Mesodermal cell (in vitro differentiated cells): ENCODE results near the gene CTRB1.
A peak's percentile ranks its signal among the peaks of the same experiment; 100 is the strongest.
"Not testable (repeated sequence)": the region's sequence is repeated elsewhere in the genome, so short reads cannot be mapped to it uniquely, and the experiment has no call there.

Source experiments
- H3K27ac ChIP-seq: 2 replicates; pipeline ENCODE4 v1.7.0; 2013; ENCODE audit warnings: mild to moderate bottlenecking, low read depth, low read length, moderate library complexity; ENCODE audit not compliant: severe bottlenecking
- H3K36me3 ChIP-seq: 2 replicates; pipeline ENCODE4 v1.7.1; 2013; ENCODE audit warnings: mild to moderate bottlenecking, low read length, moderate library complexity; ENCODE audit not compliant: control insufficient read depth, insufficient read depth
- H3K4me1 ChIP-seq: one replicate; pipeline ENCODE4 v1.7.1; 2013; ENCODE audit warnings: mild to moderate bottlenecking, low read length; ENCODE audit not compliant: insufficient read depth, control insufficient read depth, poor library complexity, severe bottlenecking
- H3K4me3 ChIP-seq: 2 replicates; pipeline ENCODE4 v1.7.0; 2013; ENCODE audit warnings: low read length, control low read depth, mild to moderate bottlenecking; ENCODE audit not compliant: insufficient read depth, poor library complexity, severe bottlenecking; ENCODE audit errors: extremely low read depth
- H3K9me3 ChIP-seq: 2 replicates; pipeline ENCODE4 v1.7.1; 2013; ENCODE audit warnings: mild to moderate bottlenecking, low read length, moderate library complexity; ENCODE audit not compliant: control insufficient read depth
- WGBS, 2 experiments: methylation state at CpG; one replicate each; pipeline ENCODE4 v1.1.5; 2013; ENCODE audit warnings: missing lambda C conversion rate in 2 of 2; ENCODE audit not compliant: insufficient coverage in 2 of 2; 5-methylcytosine and 5-hydroxymethylcytosine counted together

The CTRB1 gene

GRCh38 chr16:75236232-75236631 is 17.4 kb downstream of the CTRB1 start:
- peaks cover 89% of the 10 kb centered on the region for H3K36me3 ChIP-seq
- H3K4me1 ChIP-seq, result peaks cover 43% of the 10 kb centered on the region
- H3K27ac ChIP-seq, result peak overlapping the region; percentile 10
- 96 to 100% methylated on average over 5 to 7 of the region's 7 CpGs for WGBS, 2 experiments
- H3K9me3 ChIP-seq, result no peaks in the 10 kb centered on the region
- no peak overlapping the region for H3K4me3 ChIP-seq

- H3K4me1 ChIP-seq, result peaks cover 49% of the 10 kb centered on the region
- no peaks in the 10 kb centered on the region for H3K9me3 ChIP-seq
- H3K36me3 ChIP-seq, result peaks cover 90% of the 10 kb centered on the region
- 98% methylated on average over 25 to 28 of the region's 28 CpGs for WGBS, 2 experiments
- peak overlapping the region; percentile 72 for H3K27ac ChIP-seq
- H3K4me3 ChIP-seq, result no peak overlapping the region
These were observed 18.1 kb downstream of the CTRB1 start for GRCh38 chr16:75236736-75237397.

- H3K4me3 ChIP-seq, result no peak overlapping the region
- H3K4me1 ChIP-seq, result peaks cover 56% of the 10 kb centered on the region
- H3K9me3 ChIP-seq, result no peaks in the 10 kb centered on the region
- WGBS, 2 experiments, result 95 to 97% methylated on average over 12 to 16 of the region's 18 CpGs
- H3K27ac ChIP-seq, result peak overlapping the region; percentile 72
- H3K36me3 ChIP-seq, result peaks cover 91% of the 10 kb centered on the region
These were observed 18.8 kb downstream of the CTRB1 start for GRCh38 chr16:75237398-75238131.

- Histone ChIP-seq H3K4me3 (no peak overlapping the region), H3K27ac (peak overlapping the region; percentile 72), H3K9me3 (no peaks in the 10 kb centered on the region), H3K36me3 (peaks cover 91% of the 10 kb centered on the region), H3K4me1 (peaks cover 61% of the 10 kb centered on the region)
- 92 to 93% methylated on average over 20 to 23 of the region's 25 CpGs for WGBS, 2 experiments
These were observed 19.5 kb downstream of the CTRB1 start for GRCh38 chr16:75238132-75238852.

- Histone ChIP-seq H3K27ac (peak overlapping the region; percentile 72), H3K36me3 (peaks cover 91% of the 10 kb centered on the region), H3K4me3 (no peak overlapping the region), H3K4me1 (peaks cover 68% of the 10 kb centered on the region), H3K9me3 (no peaks in the 10 kb centered on the region)
- 85 to 91% methylated on average over 14 to 16 of the region's 16 CpGs for WGBS, 2 experiments
These were observed 20.2 kb downstream of the CTRB1 start for GRCh38 chr16:75238853-75239541.

GRCh38 chr16:75239542-75240122 is 20.8 kb downstream of the CTRB1 start:
- H3K9me3 ChIP-seq, result no peaks in the 10 kb centered on the region
- 94 to 96% methylated on average over 11 to 19 of the region's 19 CpGs for WGBS, 2 experiments
- H3K4me3 ChIP-seq, result no peak overlapping the region
- peaks cover 91% of the 10 kb centered on the region for H3K36me3 ChIP-seq
- H3K4me1 ChIP-seq, result peaks cover 75% of the 10 kb centered on the region
- peak overlapping the region; percentile 72 for H3K27ac ChIP-seq

GRCh38 chr16:75240633-75241032 is 21.8 kb downstream of the CTRB1 start:
- peaks cover 82% of the 10 kb centered on the region for H3K4me1 ChIP-seq
- H3K36me3 ChIP-seq, result peaks cover 83% of the 10 kb centered on the region
- H3K27ac ChIP-seq, result peak overlapping the region; percentile 24
- 91 to 92% methylated on average over 7 of the region's 7 CpGs for WGBS, 2 experiments
- H3K4me3 ChIP-seq, H3K9me3 ChIP-seq: not testable (repeated sequence)

GRCh38 chr16:75241412-75241811 is 22.6 kb downstream of the CTRB1 start:
- Histone ChIP-seq H3K4me1 (peaks cover 84% of the 10 kb centered on the region), H3K9me3 (no peaks in the 10 kb centered on the region), H3K27ac (peak overlapping the region; percentile 10), H3K4me3 (no peak overlapping the region), H3K36me3 (peaks cover 80% of the 10 kb centered on the region)
- WGBS, 2 experiments, result 83 to 84% methylated on average over 8 of the region's 8 CpGs

- H3K27ac ChIP-seq, result no peak overlapping the region
- H3K4me3 ChIP-seq, result no peak overlapping the region
- WGBS, 2 experiments, result 96 to 97% methylated on average over 9 to 13 of the region's 13 CpGs
- peaks cover 90% of the 10 kb centered on the region for H3K4me1 ChIP-seq
- no peaks in the 10 kb centered on the region for H3K9me3 ChIP-seq
- H3K36me3 ChIP-seq, result peaks cover 79% of the 10 kb centered on the region
These were observed 23.2 kb downstream of the CTRB1 start for GRCh38 chr16:75241955-75242354.

- H3K4me3 ChIP-seq, H3K9me3 ChIP-seq, H3K27ac ChIP-seq: not testable (repeated sequence)
- Histone ChIP-seq H3K36me3 (peaks cover 79% of the 10 kb centered on the region), H3K4me1 (peaks cover 94% of the 10 kb centered on the region)
- 94 to 95% methylated on average over 23 of the region's 27 CpGs for WGBS, 2 experiments
These were observed 23.8 kb downstream of the CTRB1 start for GRCh38 chr16:75242436-75243078.
